Liver (tissue), 9 donors: ENCODE results near the gene COL5A1. TPM values are rescaled to one million over a fixed set of nuclear protein-coding genes. Genes with fewer than 3 reads are reported as not detected.

ENCODE experiments used
- DNase-seq: peaks from one replicate; pipeline ENCODE4 v3.0.0-alpha.2; 2017; ENCODE audit warnings: low spot score
- H3K27ac ChIP-seq, 2 donors: one replicate each; pipeline ENCODE4 v1.7.0; 2013; ENCODE audit warnings: inconsistent platforms in 2 of 2, low read length in 2 of 2, control low read depth in 1 of 2, low read depth in 1 of 2, mild to moderate bottlenecking in 1 of 2
- H3K27me3 ChIP-seq, 4 donors: one replicate each; pipeline versions ENCODE4 v1.6.1 to v1.7.0; 2013; ENCODE audit warnings: low read length in 3 of 4, inconsistent platforms in 1 of 4, mild to moderate bottlenecking in 1 of 4, moderate library complexity in 1 of 4; ENCODE audit not compliant: control insufficient read depth in 4 of 4, insufficient read depth in 4 of 4
- H3K36me3 ChIP-seq, 4 donors: one replicate each; pipeline versions ENCODE4 v1.6.1 to v1.7.0; 2013; ENCODE audit warnings: low read length in 3 of 4, mild to moderate bottlenecking in 3 of 4, low read depth in 1 of 4, moderate library complexity in 1 of 4; ENCODE audit not compliant: control insufficient read depth in 4 of 4, insufficient read depth in 3 of 4
- H3K4me1 ChIP-seq, 4 donors: one replicate each; pipeline versions ENCODE4 v1.6.1 to v1.7.0; 2013; ENCODE audit warnings: low read length in 3 of 4, mild to moderate bottlenecking in 3 of 4, moderate library complexity in 1 of 4; ENCODE audit not compliant: control insufficient read depth in 4 of 4, insufficient read depth in 4 of 4
- H3K4me3 ChIP-seq, 3 donors: one replicate each; pipeline versions ENCODE4 v1.6.1 to v1.7.0; 2013; ENCODE audit warnings: low read length in 3 of 3, control low read depth in 1 of 3, low read depth in 1 of 3, mild to moderate bottlenecking in 1 of 3
- H3K9ac ChIP-seq, 2 donors: one replicate each; pipeline ENCODE4 v1.7.0; 2013; ENCODE audit warnings: low read length in 2 of 2, mild to moderate bottlenecking in 2 of 2, moderate library complexity in 2 of 2, control low read depth in 1 of 2, low read depth in 1 of 2
- H3K9me3 ChIP-seq, 4 donors: one replicate each; pipeline versions ENCODE4 v1.6.1 to v1.7.0; 2013; ENCODE audit warnings: low read length in 3 of 4; ENCODE audit not compliant: control insufficient read depth in 4 of 4
- ATF3 ChIP-seq: IDR thresholded peaks from 2 replicates; pipeline ENCODE4 v1.6.1; 2016; ENCODE audit warnings: antibody characterized with exemption
- CTCF ChIP-seq: fragments of 150-350 bp; IDR thresholded peaks from 2 replicates; pipeline ENCODE4 v1.5.1; 2017; ENCODE audit warnings: improper control_type of control experiment, low read depth, low read length; ENCODE audit not compliant: missing input control
- EGR1 ChIP-seq, 2 donors: IDR thresholded peaks; 2 replicates each; pipeline ENCODE4 v1.6.1; 2016 to 2018; ENCODE audit warnings: antibody characterized with exemption in 2 of 2, low read depth in 2 of 2
- FOXA1 ChIP-seq: IDR thresholded peaks from 2 replicates; pipeline ENCODE4 v1.6.1; 2016; ENCODE audit warnings: antibody characterized with exemption
- FOXA2 ChIP-seq: IDR thresholded peaks from 2 replicates; pipeline ENCODE4 v1.6.1; 2016; ENCODE audit warnings: antibody characterized with exemption
- GABPA ChIP-seq, 2 donors: IDR thresholded peaks in 1 of 2; conservative IDR thresholded peaks in 1 of 2; 2 replicates each; pipeline ENCODE4 v1.6.1; 2016; ENCODE audit warnings: antibody characterized with exemption in 2 of 2, mild to moderate bottlenecking in 1 of 2, moderate library complexity in 1 of 2
- HNF4A ChIP-seq, 2 donors: conservative IDR thresholded peaks; 2 replicates each; pipeline ENCODE4 v1.6.1; 2016; ENCODE audit warnings: antibody characterized with exemption in 2 of 2, mild to moderate bottlenecking in 2 of 2
- HNF4G ChIP-seq: IDR thresholded peaks from 2 replicates; pipeline ENCODE4 v1.6.1; 2016; ENCODE audit warnings: antibody characterized with exemption
- JUND ChIP-seq, 2 donors: IDR thresholded peaks; 2 replicates each; pipeline ENCODE4 v1.6.1; 2016; ENCODE audit warnings: antibody characterized with exemption in 2 of 2
- MAX ChIP-seq: IDR thresholded peaks from 2 replicates; pipeline ENCODE4 v1.6.1; 2016; ENCODE audit warnings: antibody characterized with exemption
- RAD21 ChIP-seq, 2 donors: IDR thresholded peaks; 2 replicates each; pipeline ENCODE4 v1.6.1; 2016; ENCODE audit warnings: antibody characterized with exemption in 2 of 2, mild to moderate bottlenecking in 2 of 2
- REST ChIP-seq: IDR thresholded peaks from 2 replicates; pipeline ENCODE4 v1.6.1; 2016; ENCODE audit warnings: antibody characterized with exemption, mild to moderate bottlenecking
- RXRA ChIP-seq, 2 donors: IDR thresholded peaks; 2 replicates each; pipeline ENCODE4 v1.6.1; 2017 to 2018; ENCODE audit warnings: antibody characterized with exemption in 2 of 2, mild to moderate bottlenecking in 1 of 2
- SP1 ChIP-seq: IDR thresholded peaks from 2 replicates; pipeline ENCODE4 v1.6.1; 2018; ENCODE audit warnings: antibody characterized with exemption, mild to moderate bottlenecking
- YY1 ChIP-seq: IDR thresholded peaks from 2 replicates; pipeline ENCODE4 v1.6.1; 2016; ENCODE audit warnings: antibody characterized with exemption, mild to moderate bottlenecking
- ZBTB33 ChIP-seq: IDR thresholded peaks from 2 replicates; pipeline ENCODE4 v1.6.1; 2016; ENCODE audit warnings: antibody characterized with exemption
- WGBS: extraction: QIAGEN DNeasy Blood & Tissue Kit; methylation state at CpG from one replicate; pipeline ENCODE4 v1.1.7; 2013; 5-methylcytosine and 5-hydroxymethylcytosine counted together
- polyA plus RNA-seq, 2 donors: library from polyadenylated mRNA; stranded (reverse) in 1 of 2; unstranded in 1 of 2; fragments of 200-250 nt in 1 of 2; fragments of >200 nt in 1 of 2; fragmentation: Nextera tagmentation in 1 of 2; extraction: Ambion mirVana in 1 of 2; gene quantifications; one replicate each; pipeline versions ENCODE4 v1.2.1 to v1.2.3, GENCODE V29; 2013 to 2015
- total RNA-seq, 2 donors: library from RNA; depleted of rRNA; stranded (reverse); fragments of >200 nt; gene quantifications; one replicate each; pipeline ENCODE4 v1.2.3, GENCODE V29; 2014
- donor health status: healthy.
- donor health status: healthy.
- donor health status: healthy.
- donor health status: healthy.
- donor health status: healthy.

COL5A1 gene
- total and polyA plus RNA-seq, 4 donors, result 0.67 to 15.6 (median 11.2) TPM

- TF ChIP-seq ATF3, result no peak
- TF ChIP-seq CTCF, result no peak
- no peaks in the 10 kb centered on the region for H3K9me3 ChIP-seq
- H3K9ac ChIP-seq, result no peak overlapping the region
- WGBS, result 80% methylated on average over 23 of the region's 23 CpGs
- no peak overlapping the region for H3K4me3 ChIP-seq
- no peak overlapping the region for H3K27ac ChIP-seq
- DNase-seq, result no peak
- H3K27me3 ChIP-seq, result peaks cover 0 to 2% (median under 1%) of the 10 kb centered on the region in 4 donors
- no peaks in the 10 kb centered on the region for H3K36me3 ChIP-seq
- no peaks in the 10 kb centered on the region for H3K4me1 ChIP-seq
Observed at GRCh38 chr9:134768709-134769351, 127.2 kb downstream of the COL5A1 start.

GRCh38 chr9:134770972-134771971 is 129.7 kb downstream of the COL5A1 start:
- no peaks in the 10 kb centered on the region for H3K9me3 ChIP-seq
- peaks cover 0 to 2% (median 0%) of the 10 kb centered on the region in 4 donors for H3K27me3 ChIP-seq
- no peaks in the 10 kb centered on the region for H3K4me1 ChIP-seq
- no peaks in the 10 kb centered on the region for H3K36me3 ChIP-seq
- no peak overlapping the region for H3K9ac ChIP-seq
- DNase-seq, result no peak
- no peak overlapping the region for H3K4me3 ChIP-seq
- TF ChIP-seq MAX, result no peak
- TF ChIP-seq HNF4G, result no peak
- TF ChIP-seq GABPA (IDR thresholded peaks at IDR 0.05 in 1 of 2, conservative IDR thresholded peaks at IDR 0.05 in 1 of 2), result no peak
- TF ChIP-seq EGR1 (IDR thresholded peaks at IDR 0.05; ENCODE audit: low read depth in 2 of 2), result no peak
- no peak for TF ChIP-seq CTCF
- no peak for TF ChIP-seq ATF3
- no peak for TF ChIP-seq HNF4A (conservative IDR thresholded peaks at IDR 0.05)
- TF ChIP-seq FOXA1, result no peak
- no peak for TF ChIP-seq RXRA (IDR thresholded peaks at IDR 0.05)
- TF ChIP-seq RAD21 (IDR thresholded peaks at IDR 0.05), result no peak
- TF ChIP-seq SP1, result no peak
- TF ChIP-seq ZBTB33, result no peak
- no peak for TF ChIP-seq JUND (IDR thresholded peaks at IDR 0.05)
- TF ChIP-seq FOXA2, result no peak
- no peak for TF ChIP-seq REST
- TF ChIP-seq YY1, result no peak
- 66% methylated on average over 34 of the region's 34 CpGs for WGBS
- peak overlapping the region in 1 of 2 donors; percentile 5 for H3K27ac ChIP-seq
